Lower leg skin (tissue), 4 donors: ENCODE results near the gene SLC35F5. TPM values are rescaled to one million over a fixed set of nuclear protein-coding genes. Genes with fewer than 3 reads are reported as not detected.

Experiments
- DNase-seq, 2 donors: peaks; one replicate each; pipeline ENCODE4 v3.0.0-alpha.2; 2019; ENCODE audit warnings: low spot score in 2 of 2
- H3K4me3 ChIP-seq: fragments of 200-600 bp; sonication (generic); 2 replicates; pipeline ENCODE4 v1.5.1; 2017; ENCODE audit warnings: mild to moderate bottlenecking, low read depth; ENCODE audit not compliant: poor library complexity, severe bottlenecking
- POLR2A ChIP-seq, 2 donors: fragments of 450-650 bp; IDR thresholded peaks; one replicate each; pipeline ENCODE4 v1.6.1; 2016 to 2017; ENCODE audit warnings: antibody characterized with exemption in 2 of 2, mild to moderate bottlenecking in 1 of 2, moderate library complexity in 1 of 2
- WGBS, 2 donors: methylation state at CpG; one replicate each; pipeline ENCODE4 v1.1.5; 2018; 5-methylcytosine and 5-hydroxymethylcytosine counted together
- intact Hi-C: fragments of 100-400 bp; cut with DNase I; formaldehyde crosslinking; loops from one replicate; pipeline ENCODE4 v1.15.0; 2023; ENCODE audit warnings: low total_unique reads
- total RNA-seq, 4 donors: library from RNA; depleted of rRNA; stranded (reverse); fragments of >200 nt; gene quantifications; one replicate each; pipeline ENCODE4 v1.1.0, GENCODE V29; 2016
- TF ChIP-seq, protein P1 (sequence below), 3 donors: fragments of 450-650 bp; IDR thresholded peaks; one replicate each; pipeline ENCODE4 v1.5.1; 2016; ENCODE audit warnings: antibody characterized with exemption in 3 of 3, mild to moderate bottlenecking in 3 of 3, moderate library complexity in 2 of 3

The SLC35F5 gene
- total RNA-seq, 4 donors from 2014 or later, result 75.1 to 126 (median 81.9) TPM

GRCh38 chr2:113770929-113771328 is 14.5 kb upstream of the SLC35F5 start:
- WGBS, 2 donors, result 79 to 84% methylated on average over 3 of the region's 3 CpGs
- TF ChIP-seq, protein P1, sequence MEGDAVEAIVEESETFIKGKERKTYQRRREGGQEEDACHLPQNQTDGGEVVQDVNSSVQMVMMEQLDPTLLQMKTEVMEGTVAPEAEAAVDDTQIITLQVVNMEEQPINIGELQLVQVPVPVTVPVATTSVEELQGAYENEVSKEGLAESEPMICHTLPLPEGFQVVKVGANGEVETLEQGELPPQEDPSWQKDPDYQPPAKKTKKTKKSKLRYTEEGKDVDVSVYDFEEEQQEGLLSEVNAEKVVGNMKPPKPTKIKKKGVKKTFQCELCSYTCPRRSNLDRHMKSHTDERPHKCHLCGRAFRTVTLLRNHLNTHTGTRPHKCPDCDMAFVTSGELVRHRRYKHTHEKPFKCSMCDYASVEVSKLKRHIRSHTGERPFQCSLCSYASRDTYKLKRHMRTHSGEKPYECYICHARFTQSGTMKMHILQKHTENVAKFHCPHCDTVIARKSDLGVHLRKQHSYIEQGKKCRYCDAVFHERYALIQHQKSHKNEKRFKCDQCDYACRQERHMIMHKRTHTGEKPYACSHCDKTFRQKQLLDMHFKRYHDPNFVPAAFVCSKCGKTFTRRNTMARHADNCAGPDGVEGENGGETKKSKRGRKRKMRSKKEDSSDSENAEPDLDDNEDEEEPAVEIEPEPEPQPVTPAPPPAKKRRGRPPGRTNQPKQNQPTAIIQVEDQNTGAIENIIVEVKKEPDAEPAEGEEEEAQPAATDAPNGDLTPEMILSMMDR (IDR thresholded peaks at IDR 0.05), result no peak
- TF ChIP-seq POLR2A (IDR thresholded peaks at IDR 0.05), result no peak
- DNase-seq, result no peak
- H3K4me3 ChIP-seq, result no peak overlapping the region
- intact Hi-C loops, result no loop called here

DNA sequence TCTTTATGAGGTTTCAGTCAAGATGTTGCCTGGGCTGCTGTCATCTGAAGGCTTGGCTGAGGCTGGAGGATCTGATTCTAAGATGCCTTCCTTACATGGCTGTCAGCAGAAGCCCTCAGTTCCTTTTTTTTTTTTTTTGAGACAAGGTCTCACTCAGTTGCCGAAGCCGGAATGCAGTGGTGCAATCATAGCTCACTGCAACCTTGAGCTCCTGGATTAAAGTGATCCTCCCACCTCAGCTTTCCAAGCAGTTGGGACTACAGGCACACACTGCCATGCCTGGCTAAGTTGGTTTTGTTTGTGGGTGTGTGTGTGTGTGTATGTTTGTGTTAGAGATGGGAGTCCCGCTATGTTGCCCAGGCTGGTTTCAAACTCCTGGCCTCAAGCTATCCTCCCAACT is 13.1 kb upstream of the SLC35F5 start:
- H3K4me3 ChIP-seq, result no peak overlapping the region
- no peak for DNase-seq
- intact Hi-C loops, result no loop called here
- WGBS, 2 donors, result 97 to 100% methylated on average over 3 of the region's 3 CpGs
- TF ChIP-seq, protein P1 (IDR thresholded peaks at IDR 0.05), result no peak
- no peak for TF ChIP-seq POLR2A (IDR thresholded peaks at IDR 0.05)

DNA sequence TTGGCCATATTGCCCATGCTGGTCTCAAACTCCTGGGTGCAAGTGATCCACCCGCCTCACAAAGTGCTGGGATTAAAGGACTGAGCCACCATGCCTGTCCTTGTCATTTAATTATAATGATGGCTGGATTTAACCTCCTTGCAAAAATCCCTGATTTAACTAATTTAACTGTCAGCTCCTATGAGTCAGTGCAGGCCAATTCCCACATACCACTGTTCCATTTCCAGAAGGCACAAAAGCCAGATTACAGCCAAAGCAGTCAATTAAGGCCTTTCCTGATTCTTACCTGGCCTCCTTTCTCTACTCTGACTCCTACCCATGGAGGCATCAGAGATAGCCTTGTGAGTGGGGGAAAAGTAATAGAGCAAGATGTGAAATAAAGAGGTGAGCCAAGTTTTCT is 12.3 kb upstream of the SLC35F5 start:
- intact Hi-C loops, result no loop called here
- H3K4me3 ChIP-seq, result no peak overlapping the region
- no peak for DNase-seq
- WGBS, 2 donors, result 100% methylated on average over 1 of the region's 1 CpG
- TF ChIP-seq POLR2A (IDR thresholded peaks at IDR 0.05), result no peak
- TF ChIP-seq, protein P1 (IDR thresholded peaks at IDR 0.05), result no peak

GRCh38 chr2:113767811-113768460 is 11.5 kb upstream of the SLC35F5 start:
- no peak for DNase-seq
- TF ChIP-seq POLR2A (IDR thresholded peaks at IDR 0.05), result no peak
- TF ChIP-seq, protein P1 (IDR thresholded peaks at IDR 0.05), result no peak
- H3K4me3 ChIP-seq, result no peak overlapping the region
- WGBS, 2 donors, result 86 to 88% methylated on average over 4 of the region's 4 CpGs
- intact Hi-C loops, result no loop called here

GRCh38 chr2:113765276-113765675 is 8.8 kb upstream of the SLC35F5 start:
- TF ChIP-seq POLR2A (IDR thresholded peaks at IDR 0.05), result no peak
- H3K4me3 ChIP-seq, result no peak overlapping the region
- DNase-seq, result no peak
- intact Hi-C loops, result no loop called here
- 82 to 88% methylated on average over 4 of the region's 4 CpGs for WGBS, 2 donors

GRCh38 chr2:113762377-113763118 is 6.1 kb upstream of the SLC35F5 start:
- intact Hi-C loops, result no loop called here
- TF ChIP-seq POLR2A (IDR thresholded peaks at IDR 0.05), result no peak
- WGBS, 2 donors, result 66 to 75% methylated on average over 3 of the region's 3 CpGs
- H3K4me3 ChIP-seq, result no peak overlapping the region
- DNase-seq, result no peak
